ENCODE measurements around the gene NRXN3.

DNA sequence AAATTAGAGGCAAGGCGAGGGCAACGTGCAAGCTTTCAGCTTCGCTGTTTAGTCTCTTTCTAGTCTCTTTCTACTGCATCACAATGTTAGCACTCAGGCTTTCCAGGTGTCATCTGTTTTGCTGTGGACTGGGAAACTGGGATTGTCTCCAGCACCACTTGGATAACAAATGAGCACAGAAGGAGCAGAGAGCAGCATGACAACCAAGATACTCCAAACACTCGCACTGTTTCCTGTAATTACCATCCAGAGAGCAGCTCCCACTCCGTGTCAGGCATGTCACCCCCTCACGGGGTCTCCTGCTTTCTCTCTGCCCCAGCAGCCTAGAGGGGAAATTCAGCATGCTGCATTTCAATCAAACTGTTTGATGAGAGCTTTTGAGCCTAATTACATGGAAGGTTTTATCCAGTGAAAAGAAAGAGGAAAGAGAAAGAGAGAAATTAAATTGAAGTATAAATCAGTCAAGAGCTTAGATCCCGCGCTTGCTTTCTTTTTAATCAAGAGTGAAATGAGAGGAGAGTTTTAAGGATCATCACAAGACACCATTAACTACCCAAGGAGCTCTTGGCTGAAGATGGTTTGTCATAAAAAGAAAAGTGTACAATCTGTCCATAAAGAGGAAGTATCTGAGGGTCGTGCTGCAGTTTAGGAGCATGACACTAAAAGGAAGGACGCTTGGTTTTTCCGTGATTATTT is 1123.5 kb downstream of the NRXN3 start:
- TF ChIP-seq ARID3A (IDR thresholded peaks at IDR 0.05; ENCODE audit: low read depth, low read length): no peak
- TF ChIP-seq ZBTB33 (CRISPR knock-in tag; IDR thresholded peaks at IDR 0.05): no peak
- no peak for TF ChIP-seq ZNF451 (CRISPR knock-in tag; IDR thresholded peaks at IDR 0.05)
- TF ChIP-seq ZFP90 (CRISPR knock-in tag; IDR thresholded peaks at IDR 0.05; ENCODE audit: borderline replicate concordance): no peak
- TF ChIP-seq PHF20 (CRISPR knock-in tag; IDR thresholded peaks at IDR 0.05): no peak
- TF ChIP-seq ZNF670 (CRISPR knock-in tag; IDR thresholded peaks at IDR 0.05; ENCODE audit: borderline replicate concordance): no peak
- no peak for TF ChIP-seq U2AF1 (optimal IDR thresholded peaks at IDR 0.05; ENCODE audit: low read depth, low read length)
- no peak for TF ChIP-seq NFE2L1 (CRISPR knock-in tag; IDR thresholded peaks at IDR 0.05; ENCODE audit: borderline replicate concordance)
- no peak for TF ChIP-seq AHDC1 (CRISPR knock-in tag; IDR thresholded peaks at IDR 0.05; ENCODE audit: borderline replicate concordance)
- no peak for TF ChIP-seq RFX1 (IDR thresholded peaks at IDR 0.05)
- TF ChIP-seq JUN (CRISPR knock-in tag; IDR thresholded peaks at IDR 0.05): no peak
- TF ChIP-seq CTCF (CRISPR knock-in tag; IDR thresholded peaks at IDR 0.05): no peak
- TF ChIP-seq ZFP37 (CRISPR knock-in tag; IDR thresholded peaks at IDR 0.05; ENCODE audit: borderline replicate concordance): no peak
- no peak for TF ChIP-seq HNRNPUL1 (IDR thresholded peaks at IDR 0.05; ENCODE audit: low read depth, low read length)

Data from HepG2 (cell line).